Naive thymus-derived CD4-positive, alpha-beta T cell (primary cell): ENCODE measurements around the gene XNDC1N. TPM values are rescaled to one million over a fixed set of nuclear protein-coding genes. Genes with fewer than 3 reads are reported as not detected.
"Not testable (repeated sequence)": the region's sequence is repeated elsewhere in the genome, so short reads cannot be mapped to it uniquely, and the experiment has no call there.

Experiments
- ATAC-seq: fragments of 150-1000 bp; cut with Tn5 transposase; 2 replicates; pipeline ENCODE4 v1.10.0; 2021; ENCODE audit warnings: mild to moderate bottlenecking, moderate library complexity
- CTCF ChIA-PET: fragments of 350-600 bp; sonication (Branson Sonifier 250); formaldehyde crosslinking; loops from one replicate; lab custom pipeline; 2021; ENCODE audit warnings: antibody characterized with exemption; lab: Charles Lee
- POLR2A ChIA-PET: fragments of 350-600 bp; sonication (Branson Sonifier 250); formaldehyde crosslinking; loops from one replicate; lab custom pipeline; 2021; ENCODE audit warnings: antibody characterized with exemption, inconsistent platforms; lab: Charles Lee
- DNase-seq, 9 donors: peaks; one replicate each; pipeline versions ENCODE4 v3.0.0 to v3.0.0-alpha.2; 2020 to 2022; ENCODE audit warnings: mixed read lengths in 1 of 9
- H3K27ac ChIP-seq: one replicate; pipeline ENCODE4 v1.7.0; 2013; ENCODE audit warnings: mild to moderate bottlenecking, low read depth, low read length, moderate library complexity
- H3K27me3 ChIP-seq, 2 donors: one replicate each; pipeline ENCODE4 v1.7.0; 2013; ENCODE audit warnings: low read length in 2 of 2, mild to moderate bottlenecking in 2 of 2, moderate library complexity in 2 of 2; ENCODE audit not compliant: control insufficient read depth in 2 of 2, insufficient read depth in 2 of 2
- H3K36me3 ChIP-seq, 3 experiments: 1 replicate in 2 of 3; 2 replicates in 1 of 3; pipeline ENCODE4 v1.7.0; 2013; ENCODE audit warnings: low read length in 3 of 3, mild to moderate bottlenecking in 3 of 3, moderate library complexity in 1 of 3; ENCODE audit not compliant: insufficient read depth in 3 of 3, control insufficient read depth in 2 of 3
- H3K4me1 ChIP-seq, 2 donors: one replicate each; pipeline ENCODE4 v1.7.0; 2013; ENCODE audit warnings: low read length in 2 of 2, mild to moderate bottlenecking in 2 of 2, moderate library complexity in 1 of 2; ENCODE audit not compliant: control insufficient read depth in 2 of 2, insufficient read depth in 2 of 2
- H3K4me3 ChIP-seq: 2 replicates; pipeline ENCODE4 v1.7.0; 2013; ENCODE audit warnings: mild to moderate bottlenecking, low read length
- H3K9me3 ChIP-seq, 3 experiments: 1 replicate in 2 of 3; 2 replicates in 1 of 3; pipeline ENCODE4 v1.7.0; 2013; ENCODE audit warnings: low read length in 3 of 3; ENCODE audit not compliant: control insufficient read depth in 2 of 3
- H3K27ac Mint-ChIP-seq, 9 donors: one replicate each; pipeline ENCODE4 v1.8.0; 2020 to 2022; ENCODE audit warnings: mixed read lengths in 9 of 9, mild to moderate bottlenecking in 8 of 9, moderate library complexity in 5 of 9, inconsistent platforms in 2 of 9
- H3K27me3 Mint-ChIP-seq, 5 donors: one replicate each; pipeline ENCODE4 v1.8.0; 2021 to 2022; ENCODE audit warnings: mixed read lengths in 5 of 5, mild to moderate bottlenecking in 1 of 5
- H3K36me3 Mint-ChIP-seq, 5 donors: one replicate each; pipeline ENCODE4 v1.8.0; 2020 to 2022; ENCODE audit warnings: mixed read lengths in 5 of 5, mild to moderate bottlenecking in 3 of 5, inconsistent platforms in 1 of 5
- H3K4me1 Mint-ChIP-seq, 7 donors: one replicate each; pipeline ENCODE4 v1.8.0; 2020 to 2022; ENCODE audit warnings: mixed read lengths in 7 of 7, mild to moderate bottlenecking in 3 of 7, inconsistent platforms in 1 of 7
- H3K4me3 Mint-ChIP-seq, 10 donors: one replicate each; pipeline ENCODE4 v1.8.0; 2020 to 2022; ENCODE audit warnings: mild to moderate bottlenecking in 10 of 10, mixed read lengths in 10 of 10, moderate library complexity in 6 of 10, inconsistent platforms in 2 of 10
- H3K9me3 Mint-ChIP-seq, 11 donors: one replicate each; pipeline ENCODE4 v1.8.0; 2020 to 2022; ENCODE audit warnings: mixed read lengths in 11 of 11, mild to moderate bottlenecking in 4 of 11, inconsistent platforms in 1 of 11, moderate library complexity in 1 of 11
- intact Hi-C, 2 donors: fragments of 100-400 bp; cut with micrococcal nuclease; formaldehyde crosslinking; loops; one replicate each; pipeline ENCODE4 v1.15.1; 2023
- polyA plus RNA-seq, 2 donors: library from polyadenylated mRNA; unstranded; fragments of 300-500 nt; fragmentation: Illumina TruSeq; gene quantifications; one replicate each; pipeline ENCODE4 v1.2.3, GENCODE V29; 2021
- total RNA-seq, 6 experiments: library from RNA in 5 of 6; stranded (reverse) in 5 of 6; gene quantifications; 1 replicate in 5 of 6; 2 replicates in 1 of 6; pipeline ENCODE4 v1.2.3 and lab custom pipeline; 2021 to 2026

Gene XNDC1N
- total and polyA plus RNA-seq, 7 experiments from 2014 or later = 5.0 to 27.2 (median 18.9) TPM

DNA sequence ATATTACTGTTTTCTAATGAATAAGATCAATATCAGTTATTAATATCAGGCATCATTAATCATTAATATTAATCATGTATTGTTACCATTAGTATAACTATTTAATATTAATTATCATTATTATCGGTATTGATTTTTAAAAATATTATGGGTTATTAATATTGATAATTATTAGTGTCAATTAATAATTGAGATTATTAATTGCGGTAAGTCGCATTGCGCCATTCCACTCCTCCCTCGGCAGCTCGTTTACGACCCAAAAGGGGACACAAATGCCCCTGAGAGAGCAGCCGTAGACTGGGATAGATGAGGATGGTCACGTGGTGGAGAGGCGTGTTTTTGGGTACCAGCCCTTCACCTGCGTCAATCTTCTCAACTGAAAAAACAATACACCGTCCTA lies 42.6 kb downstream of the XNDC1N start:
- H3K4me3 Mint-ChIP-seq, H3K9me3 ChIP-seq, H3K9me3 Mint-ChIP-seq, intact Hi-C loops, POLR2A ChIA-PET, DNase-seq, H3K4me3 ChIP-seq, H3K36me3 ChIP-seq, H3K27me3 ChIP-seq, H3K27ac Mint-ChIP-seq, H3K27me3 Mint-ChIP-seq, CTCF ChIA-PET, ATAC-seq, H3K4me1 Mint-ChIP-seq, H3K4me1 ChIP-seq, H3K27ac ChIP-seq: not testable (repeated sequence)
- peaks cover 0 to 23% (median 7%) of the 10 kb centered on the region in 5 donors for H3K36me3 Mint-ChIP-seq

Other genes starting within 250 kb of the XNDC1N start
- gene DEFB108B, start 95.4 kb downstream of the XNDC1N start, total RNA-seq = not detected
- gene DEFB108B, start 95.4 kb downstream of the XNDC1N start, polyA plus RNA-seq = not detected
- not detected for gene DEFB131B, start 50.1 kb downstream of the XNDC1N start, total RNA-seq
- not detected for gene DEFB131B, start 50.1 kb downstream of the XNDC1N start, polyA plus RNA-seq
- 10 to 100 TPM; 18.2 to 37.2 (median 29.2) TPM for gene RNF121, start 452 bp upstream of the XNDC1N start, total RNA-seq
- 10 to 100 TPM in 1 of 2 donors, 1 to 10 TPM in 1; 8.8 to 10.8 TPM for gene RNF121, start 452 bp upstream of the XNDC1N start, polyA plus RNA-seq
- gene IL18BP, start 70.3 kb upstream of the XNDC1N start, total RNA-seq = 10 to 100 TPM; 17.6 to 30.2 (median 23.1) TPM
- 10 to 100 TPM; 14.4 to 15.1 TPM for gene IL18BP, start 70.3 kb upstream of the XNDC1N start, polyA plus RNA-seq
- 100 to 1,000 TPM; 216 to 453 (median 266) TPM for gene NUMA1, start 151.9 kb upstream of the XNDC1N start, total RNA-seq
- gene NUMA1, start 151.9 kb upstream of the XNDC1N start, polyA plus RNA-seq = 100 to 1,000 TPM in 1 of 2 donors, 10 to 100 TPM in 1; 27.1 to 142 TPM
- gene LRRC51, start 152.3 kb upstream of the XNDC1N start, total RNA-seq = 1 to 10 TPM; 1.2 to 7.8 (median 4.6) TPM
- 1 to 10 TPM; 2.0 to 2.7 TPM for gene LRRC51, start 152.3 kb upstream of the XNDC1N start, polyA plus RNA-seq
- gene LAMTOR1, start 174.7 kb upstream of the XNDC1N start, total RNA-seq = 10 to 100 TPM; 41.8 to 83.0 (median 69.7) TPM
- 10 to 100 TPM; 63.2 to 78.0 TPM for gene LAMTOR1, start 174.7 kb upstream of the XNDC1N start, polyA plus RNA-seq
- gene TOMT, start 177.3 kb upstream of the XNDC1N start, total RNA-seq = under 1 TPM in 1 of 5 experiments, not detected in 4; 0.42 TPM
- not detected for gene TOMT, start 177.3 kb upstream of the XNDC1N start, polyA plus RNA-seq
- 10 to 100 TPM; 43.0 to 59.6 (median 44.1) TPM for gene ANAPC15, start 184.1 kb upstream of the XNDC1N start, total RNA-seq
- gene ANAPC15, start 184.1 kb upstream of the XNDC1N start, polyA plus RNA-seq = 100 to 1,000 TPM in 1 of 2 donors, 10 to 100 TPM in 1; 99.1 to 113 TPM
- 1 to 10 TPM in 2 of 5 experiments, not detected in 3; 3.4 to 4.6 TPM for gene FOLR3, start 207.1 kb upstream of the XNDC1N start, total RNA-seq
- not detected for gene FOLR3, start 207.1 kb upstream of the XNDC1N start, polyA plus RNA-seq